NCI-H460 (cell line): ENCODE data around the gene GATA3. TPM values are rescaled to one million over a fixed set of nuclear protein-coding genes. Genes with fewer than 3 reads are reported as not detected.
"Not testable (repeated sequence)": the region's sequence is repeated elsewhere in the genome, so short reads cannot be mapped to it uniquely, and the experiment has no call there.

Experiments
- DNase-seq: peaks from one replicate; pipeline ENCODE4 v3.0.0-alpha.2; 2016; ENCODE audit warnings: low read depth; ENCODE audit errors: extremely low read depth
- polyA plus RNA-seq: library from polyadenylated mRNA; depleted of rRNA; stranded (reverse); fragments of >200 nt; gene quantifications from 2 replicates; pipeline ENCODE4 v1.2.3, GENCODE V29; 2014; cell fraction: nucleus; rRNA removed
- total RNA-seq: library from RNA; depleted of rRNA; stranded (reverse); fragments of >200 nt; shearing (Covaris generic); gene quantifications from 2 replicates; pipeline ENCODE4 v1.2.3, GENCODE V29; 2014; rRNA removed

The GATA3 gene
- total RNA-seq, result 0.12 and 0.23 TPM in 2 replicates
- polyA plus RNA-seq, result not detected in 2 replicates

DNA sequence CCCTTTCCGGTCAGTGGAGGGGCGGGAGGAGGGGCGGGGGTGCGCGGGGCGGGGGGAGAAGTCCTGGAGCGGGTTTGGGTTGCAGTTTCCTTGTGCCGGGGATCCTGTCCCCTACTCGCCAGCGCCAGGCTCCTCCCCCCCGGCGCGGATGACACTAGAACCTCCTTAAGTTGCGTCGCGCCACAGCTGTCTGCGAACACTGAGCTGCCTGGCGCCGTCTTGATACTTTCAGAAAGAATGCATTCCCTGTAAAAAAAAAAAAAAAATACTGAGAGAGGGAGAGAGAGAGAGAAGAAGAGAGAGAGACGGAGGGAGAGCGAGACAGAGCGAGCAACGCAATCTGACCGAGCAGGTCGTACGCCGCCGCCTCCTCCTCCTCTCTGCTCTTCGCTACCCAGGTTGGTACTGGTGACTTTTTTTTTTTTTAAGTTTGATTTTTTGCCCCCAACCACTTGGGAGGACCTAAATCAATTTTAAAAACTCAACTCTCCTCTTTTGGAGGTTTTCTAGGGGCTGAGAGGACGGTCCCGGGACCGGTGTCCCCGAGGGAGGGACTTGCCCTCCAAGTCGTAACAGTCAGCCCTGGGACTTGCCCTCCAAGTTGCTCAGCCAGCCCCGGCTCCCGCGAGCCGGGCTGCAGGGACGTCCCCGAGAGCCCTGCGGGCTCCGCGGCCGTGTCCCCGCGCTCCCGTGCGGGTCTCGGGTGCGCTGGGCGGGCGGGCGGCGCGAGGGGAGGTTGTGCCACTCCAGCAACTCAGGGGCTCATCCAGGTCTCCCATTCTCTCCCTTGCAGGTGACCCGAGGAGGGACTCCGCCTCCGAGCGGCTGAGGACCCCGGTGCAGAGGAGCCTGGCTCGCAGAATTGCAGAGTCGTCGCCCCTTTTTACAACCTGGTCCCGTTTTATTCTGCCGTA is at the start of gene GATA3:
TSS of gene GATA3 (plus strand) at position 195 of the 914 bp plus-strand sequence. CDS start 968 bp downstream, outside the sequence.
- DNase-seq, result peak; percentile 9

DNA sequence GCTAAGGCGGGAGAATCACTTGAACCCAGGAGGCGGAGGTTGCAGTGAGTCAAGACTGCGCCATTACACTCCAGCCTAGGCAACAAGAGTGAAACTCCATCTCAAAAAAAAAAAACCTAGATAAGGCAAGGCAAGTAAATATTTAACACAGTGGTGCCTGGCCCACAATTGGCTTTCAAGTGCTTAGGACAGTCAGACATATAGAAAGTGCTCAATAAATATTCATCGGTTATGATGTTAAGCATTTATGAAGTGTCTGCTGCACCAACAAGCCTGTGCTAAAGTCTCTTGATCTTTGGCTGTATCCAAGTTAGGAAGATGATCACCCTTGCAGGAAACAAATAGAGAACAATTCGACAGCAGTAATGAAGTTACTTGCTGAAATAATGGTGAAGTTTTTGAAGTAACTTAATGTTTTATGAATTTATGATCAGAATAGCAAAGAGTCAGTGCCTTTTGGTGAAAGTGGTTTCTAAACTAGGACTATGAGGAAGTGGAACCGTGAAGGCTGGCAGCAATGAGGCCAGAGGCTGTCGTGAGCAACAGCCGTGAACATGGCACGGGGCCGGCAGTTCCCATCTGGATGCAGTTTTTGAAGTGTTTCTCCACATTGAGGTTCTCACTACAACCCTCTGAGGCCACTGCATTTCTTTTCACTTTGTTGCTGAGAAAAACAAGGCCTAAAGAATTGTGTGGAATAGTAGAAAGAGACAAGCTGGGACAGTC is 48.1 kb upstream of the GATA3 start:
- no peak for DNase-seq

DNA sequence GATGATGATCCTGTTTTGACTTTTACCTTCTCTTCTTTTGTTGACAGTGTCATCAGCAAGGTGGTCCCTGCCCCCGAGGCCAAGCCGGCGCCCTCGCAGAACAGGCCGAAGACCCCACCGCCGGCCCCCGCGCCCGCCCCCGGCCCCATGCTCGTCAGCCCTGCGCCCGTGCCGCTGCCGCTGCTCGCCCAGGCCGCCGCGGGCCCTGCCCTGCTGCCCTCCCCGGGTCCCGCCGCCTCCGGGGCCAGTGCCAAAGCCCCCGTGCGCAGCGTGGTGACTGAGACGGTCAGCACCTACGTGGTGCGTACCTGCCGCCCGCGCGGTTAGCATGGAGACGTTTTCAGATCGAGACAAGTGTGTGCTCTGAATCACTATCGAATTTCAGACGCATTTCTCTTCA is 45.5 kb upstream of the GATA3 start:
- no peak for DNase-seq

DNA sequence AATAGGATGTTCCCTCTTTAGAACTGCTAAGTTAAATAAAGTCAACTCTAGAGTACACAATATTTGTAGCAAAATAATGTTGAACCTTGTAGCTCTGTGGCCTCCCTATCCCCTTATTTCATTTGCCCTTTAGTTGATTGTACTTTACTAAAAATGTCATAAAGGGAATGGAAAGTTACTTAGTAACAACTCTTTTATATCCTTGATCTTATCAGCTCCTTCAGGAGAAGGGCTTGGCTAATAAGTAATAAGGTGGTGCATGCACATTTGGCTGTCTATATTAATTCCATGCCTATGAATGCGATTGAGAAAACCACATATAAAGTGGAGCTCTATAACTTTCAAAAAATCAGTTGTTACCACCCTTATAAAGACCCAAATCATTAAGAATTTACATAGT is 41.5 kb upstream of the GATA3 start:
- no peak for DNase-seq

DNA sequence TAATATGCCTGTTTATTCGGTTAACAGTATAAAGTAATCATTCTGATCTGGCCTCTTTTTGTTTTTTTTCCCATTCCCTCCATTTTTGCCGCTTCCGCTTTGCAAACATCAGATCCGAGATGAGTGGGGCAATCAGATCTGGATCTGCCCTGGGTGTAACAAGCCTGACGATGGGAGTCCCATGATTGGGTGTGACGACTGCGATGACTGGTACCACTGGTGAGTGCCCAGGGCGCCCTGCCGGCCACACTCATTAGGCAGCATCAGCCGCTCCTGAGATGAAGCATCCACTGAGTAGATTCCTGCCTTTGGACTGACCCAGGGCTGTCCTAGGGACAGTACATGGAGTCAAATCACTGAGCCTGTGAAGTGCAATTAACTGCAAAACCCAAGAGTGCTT is 40.9 kb upstream of the GATA3 start:
- DNase-seq, result no peak

DNA sequence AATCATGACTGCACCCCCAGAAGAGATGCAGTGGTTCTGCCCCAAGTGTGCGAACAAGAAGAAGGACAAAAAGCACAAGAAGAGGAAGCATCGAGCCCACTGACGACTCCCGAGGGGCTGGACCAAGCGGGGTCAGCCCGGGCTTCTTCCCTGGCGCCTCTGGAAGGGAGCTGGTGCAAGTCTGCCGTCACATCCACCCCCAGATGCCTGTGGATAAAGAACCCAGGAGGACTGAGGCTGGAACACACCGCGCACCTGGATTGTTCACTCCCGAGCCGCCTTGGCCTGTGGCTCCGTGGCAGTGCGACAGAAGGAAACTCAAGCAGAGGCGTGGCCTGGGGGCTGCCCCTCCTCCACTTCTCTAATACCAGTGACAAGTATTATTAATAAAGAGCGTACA is 39.8 kb upstream of the GATA3 start:
- DNase-seq, result no peak

DNA sequence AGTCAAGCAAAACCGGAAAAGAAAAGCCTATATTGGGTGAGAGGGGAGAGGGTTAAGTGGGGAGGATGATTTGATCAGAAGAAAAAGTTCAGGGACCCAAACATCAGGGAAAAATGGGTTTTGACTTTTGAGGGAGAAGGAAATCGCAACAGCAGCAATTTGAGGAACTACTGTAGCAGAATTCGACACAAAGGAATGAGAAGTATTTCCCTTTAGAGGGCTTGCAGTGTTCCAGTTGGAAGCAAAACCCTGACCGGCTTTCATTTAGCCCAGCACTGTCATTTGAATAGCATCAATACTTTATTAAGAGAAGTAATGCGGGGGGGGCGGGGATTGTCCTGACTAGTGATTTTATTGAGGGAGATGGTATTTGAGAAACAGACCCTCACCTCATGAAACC is 37.2 kb upstream of the GATA3 start:
- DNase-seq, result no peak

DNA sequence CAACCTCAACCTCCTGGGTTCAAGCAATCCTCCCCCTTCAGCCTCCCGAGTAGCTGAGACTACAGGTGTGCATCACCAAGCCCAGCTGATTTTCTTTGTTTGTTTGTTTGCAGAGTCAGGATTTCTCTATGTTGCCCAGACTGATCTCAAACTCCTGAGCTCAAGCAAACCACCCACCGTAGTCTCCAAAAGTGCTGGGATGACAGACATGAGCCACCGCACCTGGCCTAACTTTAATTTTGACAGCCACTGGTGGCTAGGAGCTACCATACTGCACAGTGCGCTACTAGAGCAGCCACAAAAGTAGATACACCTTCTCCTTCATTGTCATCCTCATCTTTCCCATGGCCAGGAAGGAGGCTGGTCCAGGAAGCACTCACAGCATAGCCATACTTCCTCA is 31.2 kb upstream of the GATA3 start:
- no peak for DNase-seq

DNA sequence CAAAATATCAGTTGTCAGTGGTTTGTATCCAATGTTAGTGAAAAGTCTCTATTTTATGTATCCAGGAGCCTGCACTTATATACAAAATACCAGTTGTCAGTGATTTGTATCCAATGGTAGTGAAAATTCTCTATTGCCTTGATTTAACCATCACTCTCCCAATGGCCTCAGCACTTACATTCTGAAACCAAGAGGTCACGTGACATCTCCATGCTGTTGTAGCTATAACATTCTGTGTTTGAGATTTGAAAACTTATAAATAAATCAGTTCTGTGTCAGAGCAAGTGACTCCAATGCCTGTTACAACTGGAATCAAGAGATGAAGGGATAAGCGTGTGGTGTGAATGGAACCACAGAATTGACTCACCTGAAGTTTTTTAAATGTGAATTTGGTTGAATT is 30.6 kb upstream of the GATA3 start:
- no peak for DNase-seq

DNA sequence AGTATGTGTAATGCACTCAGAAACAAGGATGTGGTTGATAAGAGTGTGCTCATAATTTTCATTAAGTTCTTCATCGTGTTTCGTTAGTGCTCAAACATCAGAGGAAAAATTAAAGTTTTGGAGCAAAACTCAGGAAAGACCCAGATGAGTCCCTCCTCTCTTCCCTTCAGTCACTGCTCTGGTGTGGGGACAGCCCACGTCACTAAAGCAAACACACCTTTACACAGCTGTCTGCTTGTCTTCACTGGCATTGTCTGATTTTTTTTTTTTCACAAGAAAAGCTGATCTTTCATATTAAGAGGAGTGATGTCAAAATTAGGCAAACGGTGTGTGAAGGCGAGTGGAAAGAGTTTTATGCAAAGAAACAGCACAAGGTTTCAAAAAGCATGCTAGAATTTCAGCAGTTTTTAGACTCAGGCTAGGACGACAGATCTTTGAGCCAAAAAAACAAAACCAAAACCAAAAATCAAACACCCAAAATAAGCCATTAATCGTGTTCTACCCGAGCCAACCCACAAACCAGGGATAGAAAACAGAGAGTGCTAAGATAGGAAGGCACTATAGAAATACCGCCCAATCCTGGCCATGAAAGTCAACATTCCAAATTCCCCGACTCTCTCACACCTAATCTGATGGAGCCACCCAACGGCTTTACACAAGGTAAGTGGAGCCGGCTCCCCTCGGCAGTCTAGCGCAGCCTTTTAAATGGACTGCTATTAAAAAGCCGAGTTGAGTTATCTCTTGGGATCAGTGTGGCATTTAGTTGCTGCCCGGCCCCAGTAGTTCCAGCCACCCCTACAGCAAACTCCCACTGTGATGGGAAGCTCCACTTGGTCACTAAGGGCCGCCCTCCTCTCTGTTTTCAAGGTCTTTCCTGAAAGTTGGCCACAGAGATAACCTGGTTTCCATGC is 27.9 kb upstream of the GATA3 start:
- DNase-seq, result no peak

DNA sequence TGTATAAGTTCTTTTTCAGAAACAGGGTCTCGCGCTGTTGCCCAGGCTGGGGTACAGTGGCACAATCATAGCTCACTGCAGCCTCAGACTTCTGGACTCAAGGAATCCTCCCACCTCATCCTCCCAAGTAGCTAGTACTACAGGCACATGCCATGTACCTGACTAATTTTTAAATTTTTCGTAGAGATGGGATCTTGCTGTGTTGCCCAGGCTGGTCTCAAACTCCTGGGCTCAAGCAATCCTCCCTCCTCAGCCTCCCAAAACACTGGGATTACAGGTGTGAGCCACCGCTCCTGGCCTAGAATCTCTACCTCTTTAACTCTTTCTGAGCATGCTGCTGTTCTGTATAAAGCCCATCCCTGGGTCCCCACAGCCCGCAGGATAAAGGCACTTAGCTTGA is 23.3 kb upstream of the GATA3 start:
- not testable (repeated sequence) for DNase-seq

DNA sequence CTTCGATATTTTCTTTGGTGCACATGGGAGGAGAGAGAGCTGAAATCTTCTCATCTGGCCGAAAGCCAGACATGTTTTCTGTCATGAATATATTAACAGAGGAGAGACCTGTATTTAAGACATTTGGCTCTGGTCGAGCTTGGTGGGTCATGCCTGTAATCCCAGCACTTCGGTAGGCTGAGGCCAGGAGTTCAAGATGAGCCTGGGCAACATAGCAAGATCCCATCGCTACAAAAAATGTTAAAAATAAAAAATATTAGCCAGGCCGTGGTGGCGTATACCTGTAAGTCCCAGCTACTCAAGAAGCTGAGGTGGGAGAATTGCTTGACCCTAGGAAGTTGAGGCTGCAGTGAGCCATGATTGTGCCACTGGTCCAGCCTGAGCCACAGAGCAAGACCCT is 21.9 kb upstream of the GATA3 start:
- DNase-seq, result no peak

DNA sequence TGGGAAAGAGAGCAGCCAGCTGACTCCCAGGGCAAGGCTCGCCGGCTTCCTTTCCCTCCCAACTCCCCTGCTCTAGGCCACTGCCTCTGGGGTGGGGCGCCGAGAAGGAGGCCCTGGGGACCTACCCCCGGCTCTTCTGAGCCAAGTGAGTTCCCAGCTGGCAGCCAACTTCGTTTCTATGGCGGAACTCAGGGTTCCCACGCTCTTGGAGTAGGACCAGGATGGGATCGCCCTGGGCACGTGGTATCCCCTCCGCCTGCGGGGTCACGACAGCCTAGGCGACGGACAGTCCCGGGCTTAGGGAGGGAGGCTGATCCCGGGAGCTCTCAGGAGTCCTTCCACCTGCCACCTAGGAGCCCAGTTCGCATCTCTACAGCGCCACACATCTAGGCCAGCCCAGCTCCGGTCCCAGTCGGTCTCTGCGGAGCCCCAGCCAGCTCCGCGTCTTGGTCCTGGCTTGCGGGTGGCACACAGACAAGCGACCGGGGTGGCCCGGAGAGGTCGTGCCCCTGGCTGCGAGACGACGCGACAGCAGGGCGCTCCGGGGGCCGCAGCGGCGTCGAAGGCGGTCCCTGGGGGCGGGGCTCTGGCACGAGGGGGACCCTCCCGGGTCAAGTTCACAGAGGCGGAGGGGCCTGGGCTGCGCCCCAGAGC is 20.5 kb upstream of the GATA3 start:
- no peak for DNase-seq

DNA sequence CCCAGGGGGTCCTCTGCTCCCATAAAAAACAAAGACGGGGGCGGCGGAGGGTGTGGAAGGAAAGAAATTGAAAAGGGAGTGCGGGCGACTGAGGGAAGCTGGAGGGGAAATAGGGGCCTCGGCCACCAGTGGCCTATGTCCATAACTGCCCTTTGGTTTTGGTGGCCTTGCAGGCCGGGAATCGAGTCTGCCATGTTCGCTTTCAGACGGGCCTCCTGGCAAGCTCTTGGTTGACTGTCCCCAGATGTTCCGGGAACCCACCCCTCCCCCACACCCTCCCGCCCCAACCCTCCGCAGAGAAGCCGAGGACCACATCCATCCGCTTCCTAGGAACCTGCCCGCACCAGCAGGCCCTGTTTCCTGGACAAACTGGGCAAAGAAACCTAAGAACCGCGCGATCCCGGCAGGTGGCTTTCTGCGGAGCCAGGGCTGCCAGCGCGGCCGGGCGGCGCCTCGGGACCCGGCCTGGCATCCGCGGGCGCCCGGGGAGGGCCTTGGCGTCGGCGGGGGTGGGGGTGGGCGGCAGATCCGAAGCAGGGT is 20.0 kb upstream of the GATA3 start:
- no peak for DNase-seq

DNA sequence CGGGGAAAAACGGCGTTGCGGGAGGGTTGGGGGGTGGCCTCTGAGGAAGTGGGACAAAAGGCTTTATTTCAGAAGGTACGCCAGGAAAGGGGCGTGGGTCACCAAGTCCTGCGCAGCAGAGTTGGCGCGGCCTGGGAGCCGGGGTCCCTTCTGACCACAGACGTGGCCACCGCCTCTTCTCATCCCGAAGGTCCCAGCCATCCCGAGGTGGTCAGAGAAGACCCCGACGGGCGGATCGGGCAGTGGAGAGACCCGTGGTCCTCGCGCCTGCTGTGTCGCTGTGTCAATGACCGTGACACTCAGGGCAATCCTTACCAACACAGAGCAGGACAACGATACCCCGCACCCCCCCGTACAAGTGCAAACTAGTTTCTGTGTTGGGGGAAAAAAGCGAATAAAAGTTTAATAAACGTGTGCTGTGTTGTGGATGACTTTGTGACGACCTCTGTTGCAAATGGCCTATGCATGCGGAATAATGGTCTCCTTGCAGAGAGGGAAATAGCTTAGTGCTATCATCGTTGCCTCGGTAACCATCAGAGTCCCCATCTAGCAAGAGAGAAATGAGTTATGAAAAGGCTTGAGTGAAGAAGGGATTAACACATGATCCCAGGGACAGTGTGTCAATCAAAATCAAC is 19.4 kb upstream of the GATA3 start:
- DNase-seq, result no peak

DNA sequence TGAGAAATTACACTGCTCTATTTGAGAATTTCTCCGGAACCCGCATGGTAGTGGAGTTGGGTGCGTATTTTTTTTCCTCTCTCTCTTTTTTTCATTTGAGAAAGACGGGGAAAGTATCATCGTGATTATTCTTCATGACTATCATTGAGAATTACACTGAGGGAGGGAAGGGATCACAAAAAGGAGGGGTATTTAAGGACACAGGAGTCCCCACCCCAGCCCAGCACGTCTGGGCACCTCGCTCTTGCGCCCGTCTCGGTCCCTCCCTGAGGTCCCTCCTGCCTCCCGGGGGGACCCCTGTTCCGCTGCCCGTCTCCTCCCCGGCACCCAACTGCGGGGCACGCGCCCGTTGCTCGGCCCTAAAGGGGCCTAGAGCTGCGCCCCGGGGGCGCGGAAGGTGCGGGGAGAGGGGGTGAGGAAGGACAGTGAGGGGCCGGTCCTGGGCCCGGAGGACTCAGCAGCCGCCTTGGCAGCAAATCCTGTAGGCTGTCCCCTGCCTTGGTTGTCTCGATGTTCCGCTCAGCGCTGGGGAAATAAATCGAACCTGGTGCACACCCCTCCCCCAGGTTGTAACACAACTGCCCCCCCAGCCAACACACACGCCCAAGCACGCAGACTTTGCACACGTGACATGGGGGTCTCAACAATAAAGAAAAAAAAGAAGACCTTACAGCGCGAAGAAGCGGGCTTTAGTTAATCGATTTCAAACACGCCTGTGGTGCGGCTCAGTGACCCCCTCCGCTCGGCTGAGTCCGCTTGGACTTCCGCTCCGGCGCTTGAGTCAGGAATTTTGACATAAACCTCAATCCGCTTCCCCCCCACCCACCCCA is 18.6 kb upstream of the GATA3 start:
- no peak for DNase-seq

DNA sequence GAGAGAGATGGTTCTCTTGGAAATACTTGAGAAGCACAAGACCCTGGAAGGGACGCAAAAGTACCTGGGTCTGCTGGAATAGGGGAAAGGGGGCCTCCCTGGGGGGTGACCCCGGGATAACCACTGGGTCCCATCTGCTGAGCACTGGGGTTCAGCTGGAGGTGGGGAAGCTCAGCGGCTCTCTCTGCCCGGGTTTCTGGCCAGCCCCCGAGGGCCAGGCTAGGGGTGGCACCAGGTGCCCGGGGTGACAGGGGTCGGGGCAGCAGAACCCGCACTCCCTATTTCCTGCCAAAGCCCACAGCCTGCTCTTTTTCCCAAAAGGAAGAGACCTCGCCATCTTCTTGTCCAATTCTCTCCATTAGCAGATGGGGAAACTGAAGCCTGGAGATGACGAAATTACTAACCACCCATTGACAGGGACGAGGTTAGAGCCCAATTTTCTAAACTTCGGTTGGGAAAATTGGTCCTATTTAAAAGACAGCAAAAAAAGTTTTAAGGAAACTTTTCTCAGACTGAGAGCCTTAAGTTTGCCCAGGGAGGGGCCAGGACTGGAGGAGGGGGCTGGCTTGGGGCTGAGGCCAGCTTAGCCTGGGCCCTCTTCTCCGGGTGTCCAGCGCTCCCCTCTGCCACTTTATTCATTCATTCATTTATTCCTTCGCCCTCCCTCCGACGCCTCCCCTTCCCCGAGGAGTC is 17.8 kb upstream of the GATA3 start:
- no peak for DNase-seq

DNA sequence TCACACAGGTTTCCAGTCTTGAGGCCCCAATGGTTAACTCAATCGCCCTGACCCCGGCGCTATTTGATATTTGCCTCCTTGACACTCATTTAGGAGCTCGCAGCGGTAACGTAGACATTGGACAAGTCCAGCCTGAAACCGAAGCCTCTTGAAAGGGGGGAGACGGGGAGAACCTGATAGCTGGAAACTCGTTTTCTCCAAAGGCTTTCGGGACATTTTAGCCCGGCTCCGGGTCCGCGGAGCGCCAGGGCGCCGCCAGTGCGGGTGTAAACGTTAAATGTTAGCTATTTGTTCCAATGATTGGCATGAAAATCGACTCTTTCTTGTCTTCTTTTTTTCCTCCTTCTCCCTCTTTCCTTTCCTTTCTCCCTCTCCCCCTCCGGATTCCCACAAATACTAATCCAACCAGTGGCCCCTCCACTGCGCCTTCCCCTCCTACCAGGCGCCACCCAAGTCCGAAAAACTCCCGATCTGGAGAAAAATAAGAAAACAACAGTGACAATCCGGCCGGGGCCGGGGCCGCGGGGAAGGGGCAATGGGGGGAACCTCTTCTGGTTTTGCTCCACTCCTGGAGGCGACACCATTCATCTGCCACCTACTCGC is 17.2 kb upstream of the GATA3 start:
- DNase-seq, result no peak
